ENCODE data around the gene COL26A1.
A peak's percentile ranks its signal among the peaks of the same experiment; 100 is the strongest.
"Not testable (repeated sequence)": the region's sequence is repeated elsewhere in the genome, so short reads cannot be mapped to it uniquely, and the experiment has no call there.

Gene COL26A1

GRCh38 chr7:101479217-101479616 is 116.5 kb downstream of the COL26A1 start:
- no peak overlapping the region for H3K4me3 ChIP-seq (ENCODE audit: low read length)
- DNase-seq (ENCODE audit: low read depth, low spot score): no peak

GRCh38 chr7:101486056-101486432 is 123.4 kb downstream of the COL26A1 start:
- H3K4me3 ChIP-seq (ENCODE audit: low read length): not testable (repeated sequence)

GRCh38 chr7:101486433-101487104 is 123.9 kb downstream of the COL26A1 start:
- H3K4me3 ChIP-seq (ENCODE audit: low read length): no peak overlapping the region
- no peak for DNase-seq (ENCODE audit: low read depth, low spot score)

More at GRCh38 chr7:101486056-101486432, 123.4 kb downstream of the COL26A1 start:
- DNase-seq (ENCODE audit: low read depth, low spot score): not testable (repeated sequence)

DNA sequence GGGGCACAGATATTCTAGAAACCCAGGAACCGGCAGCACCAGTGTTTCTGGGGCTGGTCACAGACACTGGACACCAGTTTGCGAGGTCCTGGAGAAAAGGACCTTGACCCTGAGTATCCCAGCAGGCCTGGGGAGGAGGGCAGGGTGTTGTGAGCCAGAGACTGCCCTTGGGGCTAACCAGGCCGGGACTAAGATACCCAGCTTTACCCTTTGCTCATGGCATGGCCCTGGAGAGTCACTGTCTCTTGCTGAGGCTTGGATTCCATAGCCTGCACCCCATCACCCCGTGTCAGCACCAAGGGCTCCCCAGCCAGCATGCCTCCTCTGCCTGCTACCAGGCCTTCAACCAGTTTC is 124.4 kb downstream of the COL26A1 start:
- H3K4me3 ChIP-seq (ENCODE audit: low read length): no peak overlapping the region
- DNase-seq (ENCODE audit: low read depth, low spot score): no peak

DNA sequence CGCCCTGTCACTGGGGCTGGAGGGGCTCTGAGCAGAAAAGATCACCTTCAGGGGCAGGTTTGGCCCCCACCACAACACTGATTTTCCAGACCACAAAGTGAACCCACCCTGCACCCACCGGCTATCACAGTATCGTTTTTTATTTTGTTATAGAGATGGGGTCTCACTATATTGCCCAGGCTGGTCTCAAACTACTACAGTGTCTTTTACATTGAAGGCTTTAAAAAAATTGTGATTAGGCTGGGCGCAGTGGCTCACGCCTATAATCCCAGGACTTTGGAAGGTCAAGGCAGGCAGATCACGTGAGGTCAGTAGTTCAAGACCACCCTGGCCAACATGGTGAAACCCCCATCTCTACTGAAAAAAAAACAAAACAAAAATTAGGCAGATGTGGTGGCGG is 125.1 kb downstream of the COL26A1 start:
- no peak for DNase-seq (ENCODE audit: low read depth, low spot score)
- H3K4me3 ChIP-seq (ENCODE audit: low read length): no peak overlapping the region

- DNase-seq (ENCODE audit: low read depth, low spot score): no peak
- H3K4me3 ChIP-seq (ENCODE audit: low read length): no peak overlapping the region
Measured at GRCh38 chr7:101488826-101489572, 126.3 kb downstream of the COL26A1 start.

DNA sequence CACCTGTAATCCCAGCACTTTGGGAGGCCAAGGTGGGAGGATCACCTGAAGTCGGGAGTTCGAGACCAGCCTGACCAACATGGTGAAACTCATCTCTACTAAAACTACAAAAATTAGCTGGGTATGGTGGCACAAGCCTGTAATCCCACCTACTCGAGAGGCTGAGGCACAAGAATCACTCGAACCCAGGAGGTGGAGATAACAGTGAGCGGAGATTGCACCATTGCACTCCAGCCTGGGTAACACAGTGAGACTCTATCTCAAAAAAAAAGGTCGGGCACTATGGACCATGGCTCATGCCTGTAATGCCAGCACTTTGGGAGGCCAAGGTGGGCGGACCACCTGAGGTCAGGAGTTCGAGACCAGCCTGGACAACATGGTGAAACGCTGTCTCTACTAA is 127.8 kb downstream of the COL26A1 start:
- DNase-seq (ENCODE audit: low read depth, low spot score); H3K4me3 ChIP-seq (ENCODE audit: low read length): not testable (repeated sequence)

DNA sequence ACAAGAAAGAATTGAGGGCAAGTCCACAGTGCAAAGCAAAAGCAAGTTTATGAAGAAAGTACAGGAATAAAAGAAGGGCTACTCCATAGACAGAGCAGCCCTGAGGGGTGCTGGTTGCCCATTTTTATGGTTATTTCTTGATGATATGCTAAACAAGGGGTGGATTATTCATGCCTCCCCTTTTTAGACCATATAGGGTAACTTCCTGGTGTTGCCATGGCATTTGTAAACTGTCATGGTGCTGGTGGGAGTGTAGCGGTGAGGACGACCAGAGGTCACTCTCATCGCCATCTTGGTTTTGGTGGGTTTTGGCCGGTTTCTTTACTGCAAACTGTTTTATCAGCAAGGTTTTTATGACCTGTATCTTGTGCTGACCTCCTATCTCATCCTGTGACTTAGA is 128.8 kb downstream of the COL26A1 start:
- not testable (repeated sequence) for DNase-seq (ENCODE audit: low read depth, low spot score); H3K4me3 ChIP-seq (ENCODE audit: low read length)

DNA sequence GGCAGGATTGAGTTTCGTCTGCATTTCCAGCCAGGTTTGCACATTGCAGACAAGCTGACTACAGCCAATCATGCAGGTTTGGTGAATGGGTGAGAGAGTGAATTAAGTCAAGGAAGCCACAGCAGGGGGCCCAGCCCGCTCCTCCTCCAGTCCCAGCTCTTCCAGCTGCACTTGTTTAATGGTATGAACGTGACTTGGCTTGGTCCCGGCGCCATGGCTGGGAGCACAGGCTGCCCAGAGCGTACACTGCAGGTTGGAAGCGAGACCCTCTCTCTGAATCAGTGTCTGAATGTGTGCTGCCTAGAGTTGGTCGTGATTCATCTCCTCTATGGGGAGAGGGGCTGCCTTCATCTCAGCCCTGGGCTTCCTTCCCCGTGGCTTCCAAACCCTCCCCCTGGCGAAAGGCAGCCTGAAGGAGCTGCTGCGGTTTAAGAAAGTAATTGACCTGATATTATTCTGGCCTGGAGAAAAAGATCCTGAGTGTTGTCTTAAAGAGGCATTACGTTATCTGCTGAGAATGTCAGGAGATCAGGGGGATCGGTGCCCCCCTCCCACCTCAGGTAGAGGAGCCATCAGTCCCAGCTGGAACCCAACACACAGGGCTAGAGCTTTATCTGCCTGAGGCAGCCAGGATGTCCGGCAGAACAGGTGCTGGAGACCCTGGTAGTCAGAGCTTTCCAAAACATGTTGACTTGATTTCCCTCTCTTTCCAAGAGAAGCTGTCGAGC is 132.1 kb downstream of the COL26A1 start:
- DNase-seq (ENCODE audit: low read depth, low spot score): no peak
- no peak overlapping the region for H3K4me3 ChIP-seq (ENCODE audit: low read length)

DNA sequence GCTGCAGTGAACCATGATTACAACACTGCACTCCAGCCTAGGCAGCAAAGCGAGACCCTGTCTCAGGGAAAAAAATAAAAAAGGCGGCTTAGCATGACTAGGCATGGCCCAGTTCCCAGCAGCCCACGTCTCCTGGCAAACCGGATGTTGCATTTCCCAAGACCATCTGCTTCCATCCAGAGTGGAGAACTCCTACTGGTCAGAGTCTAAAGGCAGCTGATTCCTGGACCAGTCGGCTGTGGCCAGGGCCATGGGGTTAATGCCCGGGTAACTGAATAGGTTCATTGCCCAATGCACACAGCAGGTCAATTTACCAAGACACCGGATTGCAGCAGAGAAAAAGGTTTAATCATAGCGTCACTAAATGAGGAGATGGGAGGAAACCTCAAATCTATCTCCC is 133.3 kb downstream of the COL26A1 start:
- no peak overlapping the region for H3K4me3 ChIP-seq (ENCODE audit: low read length)
- no peak for DNase-seq (ENCODE audit: low read depth, low spot score)

DNA sequence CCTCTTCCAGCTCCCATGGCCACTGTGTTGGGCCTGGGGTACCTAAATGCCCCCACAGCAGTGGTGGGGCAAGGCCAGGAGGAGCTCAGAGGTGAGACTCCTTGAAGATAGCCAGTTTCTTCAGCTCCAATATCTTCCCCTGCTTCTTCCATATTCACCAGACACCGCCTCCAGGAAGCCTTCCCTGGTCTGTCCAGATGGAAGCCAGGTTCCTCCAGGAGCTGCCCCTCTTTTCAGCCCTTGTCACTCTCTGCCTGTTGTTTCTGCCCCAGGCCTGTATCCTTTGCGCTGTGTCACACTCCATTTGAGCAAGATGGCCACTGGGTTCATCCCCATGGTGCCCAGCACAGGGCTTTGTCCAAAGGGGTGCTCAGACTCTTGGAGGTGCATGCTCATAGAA is 138.7 kb downstream of the COL26A1 start:
- H3K4me3 ChIP-seq (ENCODE audit: low read length): no peak overlapping the region
- DNase-seq (ENCODE audit: low read depth, low spot score): no peak

GRCh38 chr7:101502466-101503098 is 139.9 kb downstream of the COL26A1 start:
- DNase-seq (ENCODE audit: low read depth, low spot score): no peak
- H3K4me3 ChIP-seq (ENCODE audit: low read length): no peak overlapping the region

GRCh38 chr7:101505510-101505909 is 142.8 kb downstream of the COL26A1 start:
- H3K4me3 ChIP-seq (ENCODE audit: low read length); DNase-seq (ENCODE audit: low read depth, low spot score): not testable (repeated sequence)

GRCh38 chr7:101506531-101506930 is 143.9 kb downstream of the COL26A1 start:
- H3K4me3 ChIP-seq (ENCODE audit: low read length): no peak overlapping the region
- no peak for DNase-seq (ENCODE audit: low read depth, low spot score)

DNA sequence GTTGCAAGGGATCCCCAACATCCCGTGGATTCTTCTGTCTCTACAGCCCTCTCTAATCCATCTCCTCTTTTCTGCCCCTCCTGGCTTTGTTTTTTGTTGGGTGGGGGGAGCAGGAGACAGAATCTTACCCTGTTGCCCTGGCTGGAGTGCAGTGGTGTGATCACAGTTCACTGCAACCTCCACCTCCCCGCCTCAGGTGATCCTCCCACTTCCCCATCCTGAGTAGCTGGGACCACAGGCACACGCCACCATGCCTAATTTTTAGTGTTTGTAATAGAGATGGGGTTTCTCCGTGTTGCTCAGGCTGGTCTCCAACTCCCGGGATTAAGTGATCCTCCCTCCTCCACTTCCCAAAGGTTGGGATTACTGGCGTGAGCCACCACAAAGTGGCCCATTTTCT is 144.7 kb downstream of the COL26A1 start:
- no peak for DNase-seq (ENCODE audit: low read depth, low spot score)
- H3K4me3 ChIP-seq (ENCODE audit: low read length): no peak overlapping the region

DNA sequence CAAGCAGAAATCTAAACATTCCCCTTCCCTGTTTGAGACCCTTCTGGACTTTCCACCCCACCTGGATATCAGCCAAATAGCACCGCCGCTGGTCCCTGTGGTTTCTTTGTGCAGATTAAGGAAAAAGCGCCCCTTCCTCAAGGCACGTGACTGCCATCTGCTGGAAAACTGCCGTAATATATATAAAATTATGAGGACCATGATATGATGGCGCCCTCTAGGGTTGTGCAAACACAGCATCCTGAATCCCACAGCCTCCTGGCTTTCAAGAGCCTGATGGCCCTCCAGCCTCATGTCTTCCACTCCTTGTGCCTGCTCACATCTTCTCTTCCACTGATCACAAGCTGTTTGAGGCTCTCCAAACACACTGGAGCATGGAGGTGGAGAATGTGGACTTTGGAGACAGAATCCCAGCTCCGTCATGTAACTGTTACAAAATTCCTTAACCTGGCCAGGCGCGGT is 145.1 kb downstream of the COL26A1 start:
- H3K4me3 ChIP-seq (ENCODE audit: low read length): no peak overlapping the region

GRCh38 chr7:101510297-101510696 is 147.6 kb downstream of the COL26A1 start:
- H3K4me3 ChIP-seq (ENCODE audit: low read length): no peak overlapping the region
- DNase-seq (ENCODE audit: low read depth, low spot score): no peak

More for the DNA sequence above, 145.1 kb downstream of the COL26A1 start:
- DNase-seq (ENCODE audit: low read depth, low spot score): peak; percentile 73

GRCh38 chr7:101511965-101512364 is 149.3 kb downstream of the COL26A1 start:
- H3K4me3 ChIP-seq (ENCODE audit: low read length): no peak overlapping the region
- DNase-seq (ENCODE audit: low read depth, low spot score): no peak

GRCh38 chr7:101516851-101517250 is 154.2 kb downstream of the COL26A1 start:
- DNase-seq (ENCODE audit: low read depth, low spot score): no peak
- H3K4me3 ChIP-seq (ENCODE audit: low read length): no peak overlapping the region

- DNase-seq (ENCODE audit: low read depth, low spot score): no peak
- H3K4me3 ChIP-seq (ENCODE audit: low read length): no peak overlapping the region
Measured at GRCh38 chr7:101517304-101517703, 154.6 kb downstream of the COL26A1 start.

Data from Jurkat, Clone E6-1 (cell line).